ENCODE data around the gene KCNJ9. TPM values are rescaled to one million over a fixed set of nuclear protein-coding genes. Genes with fewer than 3 reads are reported as not detected.

The KCNJ9 gene
- polyA plus RNA-seq, 1 donor from 2014 or later, result 8.0 TPM

- no peaks in the 10 kb centered on the region for H3K9me2 ChIP-seq (ENCODE audit: insufficient read depth, low read length)
- H3K36me3 ChIP-seq (ENCODE audit: insufficient read depth, low read length), result no peaks in the 10 kb centered on the region
- no peak overlapping the region for H3K27ac ChIP-seq (ENCODE audit: low read length)
- no peak overlapping the region for H3K9ac ChIP-seq (ENCODE audit: low read length)
- H3F3A ChIP-seq (ENCODE audit: insufficient read depth, low read length, poor library complexity, severe bottlenecking), result no peaks in the 10 kb centered on the region
- peaks cover 7% of the 10 kb centered on the region for H3K27me3 ChIP-seq (ENCODE audit: insufficient read depth, low read depth, low read length)
- H3K9me3 ChIP-seq (ENCODE audit: low read length), result no peaks in the 10 kb centered on the region
- no peak overlapping the region for H3K4me2 ChIP-seq (ENCODE audit: low read length)
- no peaks in the 10 kb centered on the region for H4K20me1 ChIP-seq (ENCODE audit: insufficient read depth)
- TF ChIP-seq MXI1 (conservative IDR thresholded peaks at IDR 0.05; ENCODE audit: poor library complexity, severe bottlenecking) (no peak), CTCF (IDR thresholded peaks at IDR 0.05; ENCODE audit: poor library complexity, severe bottlenecking) (no peak), EZH2 (IDR thresholded peaks at IDR 0.05; ENCODE audit: borderline replicate concordance, insufficient read depth, low read length, poor library complexity, severe bottlenecking) (no peak), SMC3 (conservative IDR thresholded peaks at IDR 0.05; ENCODE audit: poor library complexity) (no peak), TAF1 (IDR thresholded peaks at IDR 0.05; ENCODE audit: low read depth) (no peak), POLR2AphosphoS5 (IDR thresholded peaks at IDR 0.05) (no peak), REST (IDR thresholded peaks at IDR 0.05; ENCODE audit: borderline replicate concordance) (no peak)
- H2AFZ ChIP-seq (ENCODE audit: low read depth, low read length), result no peak overlapping the region
- no peaks in the 10 kb centered on the region for H3K79me2 ChIP-seq (replicated peaks; ENCODE audit: insufficient read depth, low read length)
- H3K4me3 ChIP-seq (ENCODE audit: low read length), result no peak overlapping the region
Observed at GRCh38 chr1:160082926-160083325, 1.6 kb downstream of the KCNJ9 start.

DNA sequence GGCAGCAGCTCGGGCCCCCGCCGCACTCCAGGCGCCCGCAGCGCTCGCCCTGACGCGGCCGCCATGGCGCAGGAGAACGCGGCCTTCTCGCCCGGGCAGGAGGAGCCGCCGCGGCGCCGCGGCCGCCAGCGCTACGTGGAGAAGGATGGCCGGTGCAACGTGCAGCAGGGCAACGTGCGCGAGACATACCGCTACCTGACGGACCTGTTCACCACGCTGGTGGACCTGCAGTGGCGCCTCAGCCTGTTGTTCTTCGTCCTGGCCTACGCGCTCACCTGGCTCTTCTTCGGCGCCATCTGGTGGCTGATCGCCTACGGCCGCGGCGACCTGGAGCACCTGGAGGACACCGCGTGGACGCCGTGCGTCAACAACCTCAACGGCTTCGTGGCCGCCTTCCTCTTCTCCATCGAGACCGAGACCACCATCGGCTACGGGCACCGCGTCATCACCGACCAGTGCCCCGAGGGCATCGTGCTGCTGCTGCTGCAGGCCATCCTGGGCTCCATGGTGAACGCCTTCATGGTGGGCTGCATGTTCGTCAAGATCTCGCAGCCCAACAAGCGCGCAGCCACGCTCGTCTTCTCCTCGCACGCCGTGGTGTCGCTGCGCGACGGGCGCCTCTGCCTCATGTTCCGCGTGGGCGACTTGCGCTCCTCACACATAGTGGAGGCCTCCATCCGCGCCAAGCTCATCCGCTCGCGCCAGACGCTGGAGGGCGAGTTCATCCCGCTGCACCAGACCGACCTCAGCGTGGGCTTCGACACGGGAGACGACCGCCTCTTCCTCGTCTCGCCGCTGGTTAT, 2.8 kb downstream of the KCNJ9 start:
- H3K79me2 ChIP-seq (replicated peaks; ENCODE audit: insufficient read depth, low read length), result no peaks in the 10 kb centered on the region
- H2AFZ ChIP-seq (ENCODE audit: low read depth, low read length), result no peak overlapping the region
- H3K9ac ChIP-seq (ENCODE audit: low read length), result no peak overlapping the region
- no peak overlapping the region for H3K4me2 ChIP-seq (ENCODE audit: low read length)
- TF ChIP-seq CTCF (IDR thresholded peaks at IDR 0.05; ENCODE audit: poor library complexity, severe bottlenecking) (peak; percentile 47), SMC3 (conservative IDR thresholded peaks at IDR 0.05; ENCODE audit: poor library complexity) (peak; percentile 46), EZH2 (IDR thresholded peaks at IDR 0.05; ENCODE audit: borderline replicate concordance, insufficient read depth, low read length, poor library complexity, severe bottlenecking) (no peak), RAD21 (conservative IDR thresholded peaks at IDR 0.05) (no peak), EP300 (conservative IDR thresholded peaks at IDR 0.05; ENCODE audit: poor library complexity, severe bottlenecking) (no peak)
- H3K4me3 ChIP-seq (ENCODE audit: low read length), result no peak overlapping the region
- no peak overlapping the region for H3K27ac ChIP-seq (ENCODE audit: low read length)
- peaks cover 7% of the 10 kb centered on the region for H3K27me3 ChIP-seq (ENCODE audit: insufficient read depth, low read depth, low read length)
- H4K20me1 ChIP-seq (ENCODE audit: insufficient read depth), result no peaks in the 10 kb centered on the region
- no peaks in the 10 kb centered on the region for H3K9me2 ChIP-seq (ENCODE audit: insufficient read depth, low read length)
- H3F3A ChIP-seq (ENCODE audit: insufficient read depth, low read length, poor library complexity, severe bottlenecking), result no peaks in the 10 kb centered on the region
- H3K9me3 ChIP-seq (ENCODE audit: low read length), result no peaks in the 10 kb centered on the region
- H3K36me3 ChIP-seq (ENCODE audit: insufficient read depth, low read length), result no peaks in the 10 kb centered on the region

All from neural cell (in vitro differentiated cells).